BJ (cell line): Measurements from ENCODE around the gene SLC34A3. TPM values are rescaled to one million over a fixed set of nuclear protein-coding genes. Genes with fewer than 3 reads are reported as not detected.

Experiments used
- CTCF ChIA-PET: fragments of 350-600 bp; formaldehyde crosslinking; extraction: SDS; loops from one replicate; lab custom pipeline; 2021; ENCODE audit warnings: antibody characterized with exemption, inconsistent platforms; lab: Yijun Ruan, JAX
- POLR2A ChIA-PET: fragments of 300-600 bp; sonication (Branson Sonifier 250); formaldehyde crosslinking; extraction: SDS; loops from one replicate; lab custom pipeline; 2021; ENCODE audit warnings: antibody characterized with exemption; lab: Charles Lee
- DNase-seq: peaks from one replicate; pipeline ENCODE4 v3.0.0-alpha.2; 2011; ENCODE audit warnings: low read depth
- H3K27me3 ChIP-seq: 2 replicates; pipeline ENCODE4 v1.6.0; 2011; ENCODE audit warnings: low read length; ENCODE audit not compliant: control insufficient read depth, insufficient read depth
- H3K36me3 ChIP-seq: 2 replicates; pipeline ENCODE4 v1.5.1; 2011; ENCODE audit warnings: low read length; ENCODE audit not compliant: control insufficient read depth, insufficient read depth
- H3K4me3 ChIP-seq: 2 replicates; pipeline ENCODE4 v1.5.1; 2011; ENCODE audit warnings: low read depth, mild to moderate bottlenecking, control low read depth, low read length
- CTCF ChIP-seq: IDR thresholded peaks from 2 replicates; pipeline ENCODE4 v1.5.1; 2011; ENCODE audit warnings: low read depth, mild to moderate bottlenecking, control low read depth, inconsistent platforms, low read length, moderate library complexity; ENCODE audit not compliant: insufficient read depth
- polyA plus RNA-seq: library from polyadenylated mRNA; depleted of rRNA; stranded (reverse); fragments of >200 nt; gene quantifications from 2 replicates; pipeline ENCODE4 v1.2.3, GENCODE V29; 2011

Gene SLC34A3
- polyA plus RNA-seq, 1 experiment, result not detected

GRCh38 chr9:137264067-137264466 is 33.4 kb downstream of the SLC34A3 start:
- no peak overlapping the region for H3K4me3 ChIP-seq
- POLR2A ChIA-PET, result no interaction called here
- CTCF ChIA-PET, result interaction anchor here (3.1 kb wide), 1 partner anchor 27 kb away, joined by 9 read pairs; no protein-coding TSS in a partner anchor
- H3K27me3 ChIP-seq, result no peaks in the 10 kb centered on the region
- peaks cover 27% of the 10 kb centered on the region for H3K36me3 ChIP-seq
- DNase-seq, result no peak
- no peak for TF ChIP-seq CTCF

- no peak for DNase-seq
- POLR2A ChIA-PET, result no interaction called here
- TF ChIP-seq CTCF, result no peak
- H3K4me3 ChIP-seq, result no peak overlapping the region
- H3K36me3 ChIP-seq, result peaks cover 24% of the 10 kb centered on the region
- CTCF ChIA-PET, result interaction anchor here (0.6 to 3.1 kb wide), 2 partner anchors 29 to 140 kb away, joined by 3 to 9 read pairs; no protein-coding TSS in a partner anchor
- no peaks in the 10 kb centered on the region for H3K27me3 ChIP-seq
These were observed 34.9 kb downstream of the SLC34A3 start for GRCh38 chr9:137265496-137266161.

- H3K4me3 ChIP-seq, result no peak overlapping the region
- H3K27me3 ChIP-seq, result no peaks in the 10 kb centered on the region
- peaks cover 28% of the 10 kb centered on the region for H3K36me3 ChIP-seq
- DNase-seq, result no peak
- ChIA-PET POLR2A (no interaction called here), CTCF (interaction anchor here (3.1 kb wide), 1 partner anchor 29 kb away, joined by 9 read pairs; no protein-coding TSS in a partner anchor)
- TF ChIP-seq CTCF, result no peak
These were observed 35.4 kb downstream of the SLC34A3 start for GRCh38 chr9:137266162-137266527.

GRCh38 chr9:137266585-137267453 is 36.1 kb downstream of the SLC34A3 start:
- Histone ChIP-seq H3K27me3 (no peaks in the 10 kb centered on the region), H3K4me3 (no peak overlapping the region), H3K36me3 (peaks cover 28% of the 10 kb centered on the region)
- TF ChIP-seq CTCF, result no peak
- DNase-seq, result no peak
- ChIA-PET POLR2A (no interaction called here), CTCF (interaction anchor here (1.0 to 3.1 kb wide), 2 partner anchors 30 to 42 kb away, joined by 3 to 9 read pairs; partner anchors contain the start of gene CYSRT1)

GRCh38 chr9:137267933-137268355 is 37.2 kb downstream of the SLC34A3 start:
- POLR2A ChIA-PET, result no interaction called here

More at GRCh38 chr9:137267933-137268355, 37.2 kb downstream of the SLC34A3 start:
- TF ChIP-seq CTCF, result no peak
- H3K27me3 ChIP-seq, result no peaks in the 10 kb centered on the region
- H3K36me3 ChIP-seq, result peaks cover 32% of the 10 kb centered on the region
- DNase-seq, result no peak
- CTCF ChIA-PET, result interaction anchor here (1.0 kb wide), 2 partner anchors 9 to 43 kb away, joined by 3 to 5 read pairs; partner anchors contain the start of gene CYSRT1
- no peak overlapping the region for H3K4me3 ChIP-seq
